ENCODE results near the gene BCAS4.
"Not testable (repeated sequence)": the region's sequence is repeated elsewhere in the genome, so short reads cannot be mapped to it uniquely, and the experiment has no call there.

Gene BCAS4

GRCh38 chr20:50794846-50795634 is at the start of gene BCAS4:
TSS of gene BCAS4 (plus strand) at chr20:50795061. CDS start at chr20:50795084, 23 bp downstream.
- Mint-ChIP-seq H3K4me3 (peak within 1 kb of the TSS; percentile 74), H3K27ac (no peak within 1 kb of the TSS), H3K4me1 (peaks cover 3% of the 10 kb centered on the region), H3K9me3 (no peaks in the 10 kb centered on the region), H3K36me3 (no peaks in the 10 kb centered on the region)
- DNase-seq (ENCODE audit: low spot score in 2 of 2) (peak; percentile 92 to 93), ATAC-seq (peak; percentile 91)

GRCh38 chr20:50745634-50746137 is 49.2 kb upstream of the BCAS4 start:
- DNase-seq (ENCODE audit: low spot score in 2 of 2) (no peak), ATAC-seq (peak; percentile 42)
- H3K9me3 Mint-ChIP-seq, result no peaks in the 10 kb centered on the region
- peaks cover 26% of the 10 kb centered on the region for H3K36me3 Mint-ChIP-seq
- no peak overlapping the region for H3K27ac Mint-ChIP-seq
- no peak overlapping the region for H3K4me3 Mint-ChIP-seq
- peaks cover 26% of the 10 kb centered on the region for H3K4me1 Mint-ChIP-seq

- no peak for DNase-seq (ENCODE audit: low spot score in 2 of 2)
- ATAC-seq, result peak; percentile 96
- Mint-ChIP-seq H3K4me1 (peaks cover 20% of the 10 kb centered on the region), H3K36me3 (peaks cover 26% of the 10 kb centered on the region), H3K27ac (no peak overlapping the region), H3K4me3 (no peak overlapping the region), H3K9me3 (no peaks in the 10 kb centered on the region)
Observed at GRCh38 chr20:50746138-50746940, 48.5 kb upstream of the BCAS4 start.

DNA sequence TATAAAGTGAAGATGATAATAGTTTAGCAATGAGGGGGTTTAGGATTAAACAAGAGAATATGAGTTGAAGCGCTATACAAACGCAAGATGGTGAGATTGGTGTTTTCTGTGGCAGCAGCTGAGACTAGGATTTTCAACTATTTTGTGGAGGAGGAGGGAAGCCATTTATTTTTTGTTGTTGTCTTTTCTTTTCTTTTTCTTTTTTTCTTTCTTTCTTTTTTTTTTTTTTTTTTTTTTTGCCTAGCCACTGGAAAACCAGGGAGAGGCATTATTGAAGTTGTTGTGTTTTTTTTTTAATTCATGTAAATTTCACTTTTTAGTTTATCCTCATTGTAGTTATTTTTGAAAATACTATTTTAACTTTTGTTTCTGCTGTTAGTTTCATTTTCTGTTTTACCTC is 47.6 kb upstream of the BCAS4 start:
- H3K27ac Mint-ChIP-seq, result peak overlapping the region; percentile 0
- DNase-seq (ENCODE audit: low spot score in 2 of 2) (no peak), ATAC-seq (no peak)
- no peak overlapping the region for H3K4me3 Mint-ChIP-seq
- peaks cover 18% of the 10 kb centered on the region for H3K4me1 Mint-ChIP-seq
- no peaks in the 10 kb centered on the region for H3K9me3 Mint-ChIP-seq
- H3K36me3 Mint-ChIP-seq, result peaks cover 26% of the 10 kb centered on the region

GRCh38 chr20:50750145-50750671 is 44.7 kb upstream of the BCAS4 start:
- peaks cover 26% of the 10 kb centered on the region for H3K36me3 Mint-ChIP-seq
- no peak overlapping the region for H3K27ac Mint-ChIP-seq
- no peak for ATAC-seq
- H3K4me1 Mint-ChIP-seq, result peaks cover 18% of the 10 kb centered on the region
- H3K4me3 Mint-ChIP-seq, result no peak overlapping the region
- H3K9me3 Mint-ChIP-seq, result no peaks in the 10 kb centered on the region
- no peak for DNase-seq (ENCODE audit: low spot score in 2 of 2)

- no peak for ATAC-seq
- H3K36me3 Mint-ChIP-seq, result peaks cover 26% of the 10 kb centered on the region
- no peak for DNase-seq (ENCODE audit: low spot score in 2 of 2)
- no peak overlapping the region for H3K4me3 Mint-ChIP-seq
- no peak overlapping the region for H3K27ac Mint-ChIP-seq
- no peaks in the 10 kb centered on the region for H3K9me3 Mint-ChIP-seq
- no peaks in the 10 kb centered on the region for H3K4me1 Mint-ChIP-seq
Observed at GRCh38 chr20:50753152-50753551, 41.7 kb upstream of the BCAS4 start.

DNA sequence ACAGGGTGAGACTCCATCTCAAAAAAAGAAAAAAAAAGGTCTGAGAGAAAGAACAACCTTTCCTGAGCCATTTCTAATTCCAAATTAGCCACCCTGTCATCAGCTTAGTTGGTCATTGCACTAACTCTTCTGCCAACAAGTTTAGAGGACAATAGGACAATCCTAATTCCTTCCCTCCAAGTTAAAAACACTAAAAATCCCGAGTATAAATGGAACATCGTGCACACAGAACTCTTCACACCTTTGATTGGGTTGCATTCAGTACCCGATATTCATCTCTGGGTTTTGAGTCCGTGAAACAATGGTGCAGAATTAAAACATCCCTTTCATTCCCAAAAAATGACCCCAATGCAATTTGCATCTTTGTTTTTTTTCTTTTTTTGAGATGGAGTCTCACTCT is 40.4 kb upstream of the BCAS4 start:
- no peak overlapping the region for H3K4me3 Mint-ChIP-seq
- no peaks in the 10 kb centered on the region for H3K4me1 Mint-ChIP-seq
- H3K9me3 Mint-ChIP-seq, result no peaks in the 10 kb centered on the region
- ATAC-seq (no peak), DNase-seq (ENCODE audit: low spot score in 2 of 2) (no peak)
- H3K27ac Mint-ChIP-seq, result no peak overlapping the region
- peaks cover 18% of the 10 kb centered on the region for H3K36me3 Mint-ChIP-seq

- no peaks in the 10 kb centered on the region for H3K9me3 Mint-ChIP-seq
- no peaks in the 10 kb centered on the region for H3K4me1 Mint-ChIP-seq
- H3K36me3 Mint-ChIP-seq, result peaks cover under 1% of the 10 kb centered on the region
- no peak overlapping the region for H3K27ac Mint-ChIP-seq
- ATAC-seq, result no peak
- no peak for DNase-seq (ENCODE audit: low spot score in 2 of 2)
- H3K4me3 Mint-ChIP-seq, result no peak overlapping the region
Observed at GRCh38 chr20:50756447-50756846, 38.4 kb upstream of the BCAS4 start.

GRCh38 chr20:50758469-50758868 is 36.4 kb upstream of the BCAS4 start:
- H3K36me3 Mint-ChIP-seq, result no peaks in the 10 kb centered on the region
- no peak overlapping the region for H3K4me3 Mint-ChIP-seq
- H3K27ac Mint-ChIP-seq, result no peak overlapping the region
- ATAC-seq (no peak), DNase-seq (ENCODE audit: low spot score in 2 of 2) (no peak)
- no peaks in the 10 kb centered on the region for H3K4me1 Mint-ChIP-seq
- H3K9me3 Mint-ChIP-seq, result no peaks in the 10 kb centered on the region

GRCh38 chr20:50758992-50759391 is 35.9 kb upstream of the BCAS4 start:
- Mint-ChIP-seq H3K36me3 (no peaks in the 10 kb centered on the region), H3K9me3 (no peaks in the 10 kb centered on the region), H3K4me3 (no peak overlapping the region), H3K4me1 (no peaks in the 10 kb centered on the region), H3K27ac (peak overlapping the region; percentile 58)
- ATAC-seq, result no peak
- DNase-seq (ENCODE audit: low spot score in 2 of 2), result no peak

DNA sequence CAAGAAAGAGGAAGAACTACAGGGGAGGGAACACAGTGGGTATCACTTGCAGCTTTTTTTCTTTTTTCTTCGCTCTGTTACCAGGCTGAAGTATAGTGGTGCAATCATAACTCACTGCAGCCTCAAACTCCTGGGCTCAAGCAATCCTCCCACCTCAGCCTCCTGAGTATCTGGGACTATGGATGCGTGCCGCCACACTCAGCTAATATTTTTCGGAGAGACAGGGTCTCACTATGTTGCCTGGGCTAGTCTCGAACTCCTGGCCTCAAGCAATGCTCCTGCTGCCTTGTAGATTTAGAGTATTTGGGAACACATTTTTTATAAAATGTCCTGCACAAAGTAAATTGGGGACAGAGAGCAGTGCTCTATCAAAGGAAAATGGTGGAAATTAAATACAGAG is 35.2 kb upstream of the BCAS4 start:
- H3K27ac Mint-ChIP-seq, result no peak overlapping the region
- no peak for ATAC-seq

DNA sequence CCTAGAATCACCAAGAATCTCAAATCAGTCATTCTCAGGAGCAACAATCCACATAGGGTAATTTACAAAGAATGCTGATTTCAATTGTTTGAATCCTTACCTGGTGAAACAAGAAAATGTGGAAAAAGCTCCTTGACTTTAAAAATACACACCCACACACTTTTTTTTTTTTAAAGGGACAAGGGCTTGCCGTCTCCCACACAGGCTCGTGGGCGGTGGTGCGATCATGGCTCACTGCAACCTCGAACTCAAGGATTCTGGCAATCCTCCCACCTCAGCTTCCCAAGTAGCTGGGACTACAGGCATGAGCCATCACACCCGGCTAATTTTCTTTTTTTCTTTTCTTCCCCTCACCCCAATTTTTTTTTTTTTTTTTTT is 32.8 kb upstream of the BCAS4 start:
- no peaks in the 10 kb centered on the region for H3K9me3 Mint-ChIP-seq
- ATAC-seq (no peak), DNase-seq (ENCODE audit: low spot score in 2 of 2) (no peak)

More for the DNA sequence above, 35.2 kb upstream of the BCAS4 start:
- DNase-seq (ENCODE audit: low spot score in 2 of 2), result no peak
- Mint-ChIP-seq H3K4me3 (no peak overlapping the region), H3K9me3 (no peaks in the 10 kb centered on the region), H3K36me3 (no peaks in the 10 kb centered on the region), H3K4me1 (no peaks in the 10 kb centered on the region)

GRCh38 chr20:50762435-50763220 is 32.2 kb upstream of the BCAS4 start:
- no peak for DNase-seq (ENCODE audit: low spot score in 2 of 2)
- H3K36me3 Mint-ChIP-seq, result no peaks in the 10 kb centered on the region
- H3K4me3 Mint-ChIP-seq, result no peak overlapping the region
- no peaks in the 10 kb centered on the region for H3K4me1 Mint-ChIP-seq
- ATAC-seq, result no peak
- H3K27ac Mint-ChIP-seq, result no peak overlapping the region
- no peaks in the 10 kb centered on the region for H3K9me3 Mint-ChIP-seq

More for the DNA sequence above, 32.8 kb upstream of the BCAS4 start:
- Mint-ChIP-seq H3K27ac (no peak overlapping the region), H3K4me3 (no peak overlapping the region), H3K36me3 (no peaks in the 10 kb centered on the region), H3K4me1 (no peaks in the 10 kb centered on the region)

- H3K4me3 Mint-ChIP-seq; ATAC-seq; DNase-seq (ENCODE audit: low spot score in 2 of 2); H3K4me1 Mint-ChIP-seq; H3K36me3 Mint-ChIP-seq; H3K27ac Mint-ChIP-seq; H3K9me3 Mint-ChIP-seq: not testable (repeated sequence)
Observed at GRCh38 chr20:50763550-50764458, 31.1 kb upstream of the BCAS4 start.

Measured in stimulated activated effector memory CD8-positive, alpha-beta T cell treated with anti-CD3 and anti-CD28 coated beads, Interleukin-12 subunit alpha, Interleukin-12 subunit beta, amount 100 ng/mL, for 72 hours (primary cell).